OCI-LY7 (cell line): ENCODE data around the gene PSTPIP2. TPM values are rescaled to one million over a fixed set of nuclear protein-coding genes. Genes with fewer than 3 reads are reported as not detected.

Experiments
- BruUV-seq: library from RNA; stranded (reverse); fragments of 400-500 nt; replicated peaks from 2 replicates; lab custom pipeline; 2021; lab: Mats Ljungman, UMichigan
- CTCF ChIA-PET: fragments of 300-600 bp; sonication (Branson Sonifier 250); formaldehyde crosslinking; loops from one replicate; lab custom pipeline; 2022; ENCODE audit warnings: antibody characterized with exemption; ENCODE audit not compliant: unreplicated experiment; lab: Charles Lee
- POLR2A ChIA-PET: fragments of 300-600 bp; sonication (Branson Sonifier 250); formaldehyde crosslinking; loops from one replicate; lab custom pipeline; 2022; ENCODE audit warnings: antibody characterized with exemption; lab: Charles Lee
- DNase-seq: peaks from one replicate; pipeline ENCODE4 v3.0.0-alpha.2; 2015; ENCODE audit warnings: low spot score
- H2AFZ ChIP-seq: fragments of 200-600 bp; sonication (generic), shearing (Covaris generic); 2 replicates; pipeline ENCODE4 v1.6.1; 2014; ENCODE audit warnings: mild to moderate bottlenecking, antibody characterized with exemption, low read length, moderate library complexity
- H3K27ac ChIP-seq: fragments of 200-600 bp; sonication (generic); 2 replicates; pipeline ENCODE4 v1.5.1; 2014; ENCODE audit warnings: mixed run types, low read depth, mild to moderate bottlenecking, moderate library complexity, low read length, inconsistent platforms; ENCODE audit not compliant: poor library complexity, severe bottlenecking
- H3K36me3 ChIP-seq: fragments of 200-600 bp; sonication (generic); 2 replicates; pipeline ENCODE4 v1.6.1; 2014; ENCODE audit warnings: mild to moderate bottlenecking, antibody characterized with exemption, low read length, moderate library complexity, mixed read lengths; ENCODE audit not compliant: insufficient read depth
- H3K4me1 ChIP-seq: fragments of 200-600 bp; sonication (generic); 2 replicates; pipeline ENCODE4 v1.5.1; 2014; ENCODE audit warnings: mild to moderate bottlenecking, low read length; ENCODE audit not compliant: insufficient read depth, poor library complexity, severe bottlenecking
- H3K4me2 ChIP-seq: fragments of 200-600 bp; sonication (generic); 2 replicates; pipeline ENCODE4 v1.6.1; 2014; ENCODE audit warnings: mild to moderate bottlenecking, low read length
- H3K4me3 ChIP-seq: fragments of 200-600 bp; sonication (generic); 2 replicates; pipeline ENCODE4 v1.5.1; 2014; ENCODE audit warnings: mild to moderate bottlenecking, low read depth, low read length; ENCODE audit not compliant: poor library complexity, severe bottlenecking
- H3K79me2 ChIP-seq: fragments of 200-600 bp; sonication (generic); 2 replicates; pipeline ENCODE4 v1.6.1; 2016; ENCODE audit warnings: low read depth, mild to moderate bottlenecking, low read length, moderate library complexity, mixed read lengths; ENCODE audit not compliant: insufficient read depth
- H3K9me2 ChIP-seq: fragments of 200-600 bp; sonication (generic); 2 replicates; pipeline ENCODE4 v1.6.1; 2016; ENCODE audit warnings: mild to moderate bottlenecking, low read length, mixed read lengths; ENCODE audit not compliant: insufficient read depth
- H3K9me3 ChIP-seq: fragments of 200-600 bp; sonication (generic); 2 replicates; pipeline ENCODE4 v1.6.1; 2014; ENCODE audit warnings: mild to moderate bottlenecking, mixed run types, low read length, mixed read lengths
- H4K20me1 ChIP-seq: fragments of 200-600 bp; sonication (generic); 2 replicates; pipeline ENCODE4 v1.6.1; 2014; ENCODE audit warnings: mild to moderate bottlenecking, antibody characterized with exemption, low read length, moderate library complexity, mixed read lengths; ENCODE audit not compliant: insufficient read depth
- CTCF ChIP-seq: fragments of 200-600 bp; sonication (generic); conservative IDR thresholded peaks from 2 replicates; pipeline ENCODE4 v1.5.1; 2014; ENCODE audit warnings: mild to moderate bottlenecking, antibody characterized with exemption, low read length, moderate library complexity, mixed read lengths
- EZH2phosphoT487 ChIP-seq: fragments of 200-600 bp; sonication (generic); IDR thresholded peaks from 2 replicates; pipeline ENCODE4 v1.6.1; 2018; ENCODE audit warnings: low read depth, borderline replicate concordance, mild to moderate bottlenecking, mixed run types, antibody characterized with exemption, low read length, moderate library complexity, mixed read lengths
- intact Hi-C: fragments of 100-400 bp; cut with micrococcal nuclease; formaldehyde crosslinking; loops from one replicate; pipeline ENCODE4 v1.10.0; 2022; ENCODE audit not compliant: unreplicated experiment
- total RNA-seq, 2 experiments: library from RNA; depleted of rRNA in 1 of 2; stranded (reverse); fragments of >200 nt in 1 of 2; shearing (Covaris generic) in 1 of 2; gene quantifications; 2 replicates each; pipeline ENCODE4 v1.2.3, GENCODE V29; 2014 to 2022

The PSTPIP2 gene
- total RNA-seq, 2 experiments from 2014 or later, result not detected

- Histone ChIP-seq H3K4me1 (peaks cover 14% of the 10 kb centered on the region), H3K36me3 (no peaks in the 10 kb centered on the region), H3K9me2 (no peaks in the 10 kb centered on the region), H3K4me2 (no peak overlapping the region), H4K20me1 (no peaks in the 10 kb centered on the region), H3K4me3 (no peak overlapping the region), H3K79me2 (no peaks in the 10 kb centered on the region), H2AFZ (no peak overlapping the region), H3K9me3 (no peaks in the 10 kb centered on the region), H3K27ac (no peak overlapping the region)
- TF ChIP-seq CTCF, result no peak
- DNase-seq, result no peak
- ChIA-PET POLR2A (interaction anchor here (0.6 kb wide), 1 partner anchor 938 kb away, joined by 3 read pairs; no protein-coding TSS in a partner anchor), CTCF (no interaction called here)
- intact Hi-C loops, result no loop called here
- no TSS peak for BruUV-seq
Measured at GRCh38 chr18:46010050-46010449, 62.0 kb downstream of the PSTPIP2 start.

GRCh38 chr18:46009125-46009840 is 62.8 kb downstream of the PSTPIP2 start:
- no TSS peak for BruUV-seq
- H3K36me3 ChIP-seq, result no peaks in the 10 kb centered on the region
- H3K27ac ChIP-seq, result no peak overlapping the region

More at GRCh38 chr18:46009125-46009840, 62.8 kb downstream of the PSTPIP2 start:
- no peaks in the 10 kb centered on the region for H4K20me1 ChIP-seq
- TF ChIP-seq CTCF (no peak), EZH2phosphoT487 (no peak)
- ChIA-PET POLR2A (interaction anchor here (0.6 kb wide), 1 partner anchor 32 kb away, joined by 3 read pairs; no protein-coding TSS in a partner anchor), CTCF (no interaction called here)
- no peak overlapping the region for H3K4me3 ChIP-seq
- H3K9me3 ChIP-seq, result no peaks in the 10 kb centered on the region
- no peak for DNase-seq
- H2AFZ ChIP-seq, result no peak overlapping the region
- H3K79me2 ChIP-seq, result no peaks in the 10 kb centered on the region
- H3K9me2 ChIP-seq, result no peaks in the 10 kb centered on the region
- intact Hi-C loops, result no loop called here
- H3K4me1 ChIP-seq, result peaks cover 14% of the 10 kb centered on the region
- no peak overlapping the region for H3K4me2 ChIP-seq
